BJ (cell line): ENCODE measurements around the gene TACC2. TPM values are rescaled to one million over a fixed set of nuclear protein-coding genes. Genes with fewer than 3 reads are reported as not detected.
"Not testable (repeated sequence)": the region's sequence is repeated elsewhere in the genome, so short reads cannot be mapped to it uniquely, and the experiment has no call there.

Source experiments
- CTCF ChIA-PET: fragments of 350-600 bp; formaldehyde crosslinking; extraction: SDS; loops from one replicate; lab custom pipeline; 2021; ENCODE audit warnings: antibody characterized with exemption, inconsistent platforms; lab: Yijun Ruan, JAX
- POLR2A ChIA-PET: fragments of 300-600 bp; sonication (Branson Sonifier 250); formaldehyde crosslinking; extraction: SDS; loops from one replicate; lab custom pipeline; 2021; ENCODE audit warnings: antibody characterized with exemption; lab: Charles Lee
- DNase-seq: peaks from one replicate; pipeline ENCODE4 v3.0.0-alpha.2; 2011; ENCODE audit warnings: low read depth
- H3K27me3 ChIP-seq: 2 replicates; pipeline ENCODE4 v1.6.0; 2011; ENCODE audit warnings: low read length; ENCODE audit not compliant: control insufficient read depth, insufficient read depth
- H3K36me3 ChIP-seq: 2 replicates; pipeline ENCODE4 v1.5.1; 2011; ENCODE audit warnings: low read length; ENCODE audit not compliant: control insufficient read depth, insufficient read depth
- H3K4me3 ChIP-seq: 2 replicates; pipeline ENCODE4 v1.5.1; 2011; ENCODE audit warnings: low read depth, mild to moderate bottlenecking, control low read depth, low read length
- CTCF ChIP-seq: IDR thresholded peaks from 2 replicates; pipeline ENCODE4 v1.5.1; 2011; ENCODE audit warnings: low read depth, mild to moderate bottlenecking, control low read depth, inconsistent platforms, low read length, moderate library complexity; ENCODE audit not compliant: insufficient read depth
- polyA plus RNA-seq: library from polyadenylated mRNA; depleted of rRNA; stranded (reverse); fragments of >200 nt; gene quantifications from 2 replicates; pipeline ENCODE4 v1.2.3, GENCODE V29; 2011

The TACC2 gene
- polyA plus RNA-seq, 1 experiment, result 10.4 TPM

DNA sequence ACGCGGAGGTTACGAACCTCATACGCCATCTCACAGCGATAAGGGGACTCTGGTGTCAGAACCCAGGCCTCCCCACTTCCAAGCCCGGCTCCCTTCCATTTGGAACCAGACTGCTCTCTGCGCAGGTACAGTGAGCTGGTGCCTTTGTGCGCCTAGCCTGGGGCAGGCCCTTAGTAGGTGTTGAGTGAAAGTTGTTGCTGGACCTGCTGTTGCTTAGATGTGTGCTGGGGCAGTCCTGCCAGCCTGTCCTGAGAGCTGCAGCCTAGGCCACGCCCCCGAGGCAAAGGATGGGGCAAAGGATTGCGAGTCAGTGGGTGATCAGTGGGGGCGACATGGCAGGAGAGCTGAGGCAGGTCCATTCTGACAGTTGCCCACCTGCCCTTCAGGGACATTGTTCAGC lies 209.7 kb downstream of the TACC2 start:
- ChIA-PET CTCF (no interaction called here), POLR2A (no interaction called here)
- TF ChIP-seq CTCF, result no peak
- Histone ChIP-seq H3K4me3 (no peak overlapping the region), H3K27me3 (no peaks in the 10 kb centered on the region), H3K36me3 (peaks cover 4% of the 10 kb centered on the region)
- DNase-seq, result no peak

DNA sequence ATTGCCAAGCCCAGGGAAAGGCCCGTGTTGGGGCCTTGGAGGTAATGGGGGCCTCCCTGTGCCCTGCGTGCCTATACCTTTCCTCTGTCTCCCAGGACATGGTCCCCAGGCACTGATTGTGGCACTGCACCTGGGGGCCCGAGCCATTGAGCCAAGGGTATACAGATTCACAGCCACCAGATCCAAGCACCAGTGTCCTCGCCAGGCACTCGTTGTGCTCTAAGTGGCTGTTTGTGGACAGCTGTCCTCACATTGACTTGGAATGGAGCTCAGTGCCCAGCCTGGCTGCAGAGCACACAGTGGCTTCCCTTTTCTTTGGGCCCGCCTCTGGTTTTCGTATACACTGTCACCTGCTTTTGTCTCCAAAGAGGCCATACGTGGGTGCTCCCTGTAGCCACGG lies 210.1 kb downstream of the TACC2 start:
- no peaks in the 10 kb centered on the region for H3K27me3 ChIP-seq
- DNase-seq, result no peak
- no peak overlapping the region for H3K4me3 ChIP-seq
- TF ChIP-seq CTCF, result no peak
- H3K36me3 ChIP-seq, result peaks cover 4% of the 10 kb centered on the region
- CTCF ChIA-PET, result no interaction called here
- POLR2A ChIA-PET, result no interaction called here

- POLR2A ChIA-PET, result no interaction called here
- no peaks in the 10 kb centered on the region for H3K27me3 ChIP-seq
- H3K36me3 ChIP-seq, result peaks cover 4% of the 10 kb centered on the region
- H3K4me3 ChIP-seq, result no peak overlapping the region
- TF ChIP-seq CTCF, result no peak
- CTCF ChIA-PET, result no interaction called here
- DNase-seq, result no peak
Observed at GRCh38 chr10:122199689-122200088, 210.7 kb downstream of the TACC2 start.

DNA sequence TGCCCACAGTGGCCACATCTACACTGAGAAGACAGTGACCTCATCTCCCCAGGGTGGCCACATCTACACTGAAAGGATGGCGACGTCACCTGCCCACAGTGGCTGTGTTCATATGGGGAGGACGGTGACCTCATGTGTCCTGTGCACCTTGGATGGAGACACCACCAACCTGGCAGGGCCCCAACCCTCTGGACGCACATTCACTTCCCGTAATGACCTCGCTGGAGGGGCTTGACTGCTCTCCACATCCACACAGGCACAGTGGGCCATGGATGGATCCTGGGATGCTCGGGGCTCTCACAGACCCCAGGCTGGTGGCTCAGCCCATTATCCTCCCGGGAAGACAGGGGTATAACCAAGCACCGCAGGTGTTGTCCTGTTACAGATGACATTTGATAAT lies 212.4 kb downstream of the TACC2 start:
- Histone ChIP-seq H3K4me3 (no peak overlapping the region), H3K36me3 (peaks cover 4% of the 10 kb centered on the region), H3K27me3 (no peaks in the 10 kb centered on the region)
- ChIA-PET CTCF (no interaction called here), POLR2A (no interaction called here)
- no peak for DNase-seq
- TF ChIP-seq CTCF, result no peak

- H3K36me3 ChIP-seq, POLR2A ChIA-PET, DNase-seq, CTCF ChIA-PET, H3K27me3 ChIP-seq, H3K4me3 ChIP-seq: not testable (repeated sequence)
Observed at GRCh38 chr10:122203180-122203579, 214.2 kb downstream of the TACC2 start.

- ChIA-PET CTCF (interaction anchor here (1.6 kb wide), 1 partner anchor 16 kb away, joined by 4 read pairs; no protein-coding TSS in a partner anchor), POLR2A (no interaction called here)
- DNase-seq, result no peak
- no peak overlapping the region for H3K4me3 ChIP-seq
- peaks cover 4% of the 10 kb centered on the region for H3K36me3 ChIP-seq
- no peak for TF ChIP-seq CTCF
- H3K27me3 ChIP-seq, result no peaks in the 10 kb centered on the region
Observed at GRCh38 chr10:122204691-122205489, 215.9 kb downstream of the TACC2 start.
